Neural cell (in vitro differentiated cells): ENCODE data around the gene CEBPA.

ENCODE experiments used
- EZH2 ChIP-seq: fragments of 200-600, 300-800 bp; shearing (Covaris generic), sonication (generic); IDR thresholded peaks from 2 replicates; pipeline ENCODE4 v1.6.1; 2014; ENCODE audit warnings: antibody characterized with exemption, low read length, borderline replicate concordance, mild to moderate bottlenecking; ENCODE audit not compliant: insufficient read depth, poor library complexity, severe bottlenecking
- POLR2AphosphoS5 ChIP-seq: IDR thresholded peaks from 2 replicates; pipeline ENCODE4 v1.6.1; 2012
- RAD21 ChIP-seq: fragments of 450-650 bp; conservative IDR thresholded peaks from 2 replicates; pipeline ENCODE4 v1.6.1; 2014; ENCODE audit warnings: antibody characterized with exemption, mild to moderate bottlenecking, moderate library complexity
- REST ChIP-seq: IDR thresholded peaks from 2 replicates; pipeline ENCODE4 v1.6.1; 2012; ENCODE audit warnings: borderline replicate concordance
- SMC3 ChIP-seq: fragments of 450-650 bp; conservative IDR thresholded peaks from 2 replicates; pipeline ENCODE4 v1.6.1; 2014; ENCODE audit warnings: antibody characterized with exemption, mild to moderate bottlenecking, moderate library complexity; ENCODE audit not compliant: poor library complexity
- TAF1 ChIP-seq: IDR thresholded peaks from 2 replicates; pipeline ENCODE4 v1.6.1; 2012; ENCODE audit warnings: low read depth
- TF ChIP-seq, protein P1 (sequence below): fragments of 450-650 bp; IDR thresholded peaks from 2 replicates; pipeline ENCODE4 v1.5.1; 2014; ENCODE audit warnings: antibody characterized with exemption, mild to moderate bottlenecking, moderate library complexity; ENCODE audit not compliant: poor library complexity, severe bottlenecking

DNA sequence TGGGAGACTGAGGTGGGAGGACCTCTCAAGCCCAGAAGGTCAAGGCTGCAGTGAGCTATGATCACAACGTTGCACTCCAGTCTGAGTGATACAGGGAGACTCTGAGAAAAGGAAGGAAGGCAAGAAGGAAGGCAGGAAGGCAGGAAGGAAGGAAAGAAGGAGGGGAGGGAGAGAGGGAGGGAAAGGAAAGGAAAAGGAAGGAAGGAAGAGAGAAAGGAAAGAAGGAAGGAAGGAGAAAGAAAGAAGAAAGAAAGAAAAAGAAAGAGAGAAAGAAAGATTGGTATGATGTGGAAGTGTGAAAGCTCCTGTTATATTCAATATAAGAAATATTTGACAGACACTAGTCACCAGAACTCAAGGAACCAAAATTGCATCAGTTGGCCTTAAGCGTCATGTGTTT is 38.7 kb upstream of the CEBPA start:
- TF ChIP-seq, protein P1, sequence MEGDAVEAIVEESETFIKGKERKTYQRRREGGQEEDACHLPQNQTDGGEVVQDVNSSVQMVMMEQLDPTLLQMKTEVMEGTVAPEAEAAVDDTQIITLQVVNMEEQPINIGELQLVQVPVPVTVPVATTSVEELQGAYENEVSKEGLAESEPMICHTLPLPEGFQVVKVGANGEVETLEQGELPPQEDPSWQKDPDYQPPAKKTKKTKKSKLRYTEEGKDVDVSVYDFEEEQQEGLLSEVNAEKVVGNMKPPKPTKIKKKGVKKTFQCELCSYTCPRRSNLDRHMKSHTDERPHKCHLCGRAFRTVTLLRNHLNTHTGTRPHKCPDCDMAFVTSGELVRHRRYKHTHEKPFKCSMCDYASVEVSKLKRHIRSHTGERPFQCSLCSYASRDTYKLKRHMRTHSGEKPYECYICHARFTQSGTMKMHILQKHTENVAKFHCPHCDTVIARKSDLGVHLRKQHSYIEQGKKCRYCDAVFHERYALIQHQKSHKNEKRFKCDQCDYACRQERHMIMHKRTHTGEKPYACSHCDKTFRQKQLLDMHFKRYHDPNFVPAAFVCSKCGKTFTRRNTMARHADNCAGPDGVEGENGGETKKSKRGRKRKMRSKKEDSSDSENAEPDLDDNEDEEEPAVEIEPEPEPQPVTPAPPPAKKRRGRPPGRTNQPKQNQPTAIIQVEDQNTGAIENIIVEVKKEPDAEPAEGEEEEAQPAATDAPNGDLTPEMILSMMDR: no peak
- no peak for TF ChIP-seq POLR2AphosphoS5
- no peak for TF ChIP-seq RAD21
- TF ChIP-seq TAF1: no peak
- no peak for TF ChIP-seq SMC3
- no peak for TF ChIP-seq EZH2
- TF ChIP-seq REST: no peak
